Midbrain (tissue), 1 donor: Measurements from ENCODE around the gene TADA1.
"Not testable (repeated sequence)": the region's sequence is repeated elsewhere in the genome, so short reads cannot be mapped to it uniquely, and the experiment has no call there.

Source experiments
- DNase-seq: peaks from one replicate; lab custom pipeline; 2025; lab: John Stamatoyannopoulos, UW

TADA1 gene

DNA sequence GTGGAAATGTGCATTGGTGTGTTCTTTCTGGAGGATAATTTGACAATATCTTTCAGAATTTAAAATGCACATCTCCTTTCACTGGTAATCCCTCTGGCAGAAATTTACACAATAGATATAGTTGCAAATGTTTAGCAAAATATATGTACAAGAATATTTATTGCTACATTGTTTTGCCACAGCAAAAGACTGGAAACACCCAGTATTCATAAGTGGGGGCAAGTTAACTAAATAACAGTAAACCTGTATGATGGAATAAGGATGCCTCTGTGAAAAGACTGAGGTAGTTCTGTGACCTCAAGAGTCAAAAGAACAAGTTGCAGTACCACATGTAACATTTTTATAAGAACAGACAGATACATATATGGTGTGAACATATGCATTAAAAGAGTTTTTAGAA is 13.7 kb upstream of the TADA1 start:
- DNase-seq, result no peak

DNA sequence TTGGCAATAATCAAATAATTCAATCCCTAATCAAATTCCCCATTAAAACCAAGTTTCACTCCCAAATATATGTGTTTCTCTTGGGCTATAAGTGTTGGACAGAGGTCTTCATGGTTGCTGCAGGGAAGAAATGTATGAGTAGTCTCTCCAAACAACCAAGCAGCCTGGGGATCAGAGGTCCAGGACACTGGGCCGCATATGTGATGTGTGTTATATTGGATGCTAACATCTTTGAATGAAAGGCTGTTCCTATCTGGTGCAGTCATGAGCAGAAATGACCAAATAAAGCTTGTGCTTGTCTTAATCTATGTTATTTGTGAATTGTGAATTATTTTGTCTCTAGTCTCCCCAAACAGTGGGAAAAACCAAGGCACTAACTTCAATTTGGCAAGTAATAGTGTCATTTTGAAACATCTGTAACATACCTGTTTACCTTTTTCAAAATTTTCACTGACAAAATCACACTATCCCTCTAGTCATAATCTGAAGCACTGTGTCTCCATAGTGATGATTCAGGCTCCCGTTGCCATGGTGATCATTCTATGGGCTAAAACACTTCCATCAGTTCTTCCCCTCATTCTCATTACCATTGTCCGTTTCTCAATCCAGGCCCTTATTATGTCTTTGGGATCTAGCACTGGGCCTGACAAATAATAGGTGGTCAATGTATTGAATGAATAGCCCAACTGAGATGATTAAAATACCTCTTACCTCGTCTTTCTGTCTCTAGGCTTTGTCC is 12.5 kb upstream of the TADA1 start:
- DNase-seq, result no peak

DNA sequence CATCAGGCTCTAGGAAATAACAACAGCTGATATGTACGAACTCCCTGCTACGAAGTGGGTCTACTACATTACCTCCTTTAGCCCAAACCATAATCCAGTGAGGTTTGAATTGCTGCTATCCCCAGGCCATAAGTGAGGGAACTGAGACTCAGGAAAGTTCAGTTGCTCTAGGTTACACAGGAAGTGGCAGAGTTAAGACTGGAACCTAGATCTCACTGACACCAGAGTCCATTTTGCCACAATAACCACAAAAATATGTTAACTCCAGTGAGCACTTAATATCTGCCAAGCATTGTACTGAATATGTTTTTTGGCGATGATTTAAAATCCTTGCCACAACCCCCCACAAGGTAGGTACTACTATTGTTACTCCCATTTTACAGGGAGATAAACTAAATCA is 8.9 kb upstream of the TADA1 start:
- no peak for DNase-seq

DNA sequence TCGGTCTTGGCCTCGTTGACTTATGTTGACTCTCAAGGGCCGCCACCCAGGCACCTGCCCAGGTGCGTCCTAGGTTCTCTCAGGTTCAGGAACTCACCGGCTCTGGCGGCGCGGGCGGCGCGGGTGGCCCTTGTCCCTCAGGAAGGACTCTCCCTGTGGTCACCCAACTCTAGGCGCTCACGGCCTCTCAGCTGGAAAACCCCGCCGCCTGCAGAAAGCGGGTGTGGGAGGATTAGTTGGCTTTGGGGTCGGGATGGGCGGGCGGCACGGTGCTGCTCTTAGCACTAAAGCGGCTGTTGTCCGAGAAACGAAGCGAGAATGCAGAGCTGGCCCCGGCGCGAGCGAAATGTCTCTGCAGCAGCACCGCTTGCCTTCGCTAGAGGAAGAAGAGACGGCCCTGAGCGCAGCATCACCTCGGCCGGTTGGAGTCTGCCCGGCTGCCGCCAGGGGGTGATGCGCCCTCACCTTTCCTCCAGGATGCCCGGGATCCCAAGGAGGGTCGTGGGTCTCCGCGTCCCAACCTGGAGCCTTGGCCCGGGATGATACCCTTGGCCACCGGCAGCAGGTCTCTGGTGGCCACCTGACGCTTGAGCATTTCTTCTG is 8.1 kb upstream of the TADA1 start:
- peak; percentile 47 for DNase-seq

DNA sequence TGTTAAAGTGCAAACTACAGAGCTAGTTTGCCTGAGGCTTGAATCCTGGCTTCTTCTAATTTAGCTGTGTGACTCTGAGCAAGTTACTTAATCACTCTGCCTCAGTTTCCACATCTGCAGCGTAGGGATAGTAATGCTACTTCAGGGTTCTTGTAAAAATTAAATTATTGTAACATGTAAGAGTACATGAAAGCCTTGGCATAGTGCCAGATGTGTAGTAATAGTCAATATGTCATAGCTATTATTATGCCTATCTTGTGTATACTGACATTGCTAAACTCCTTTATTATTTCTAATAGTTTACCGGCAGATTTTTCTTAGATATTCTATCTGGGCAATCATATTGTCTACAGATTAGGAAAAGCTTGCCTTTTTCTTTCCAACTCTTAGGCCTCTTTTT is 6.8 kb upstream of the TADA1 start:
- no peak for DNase-seq

DNA sequence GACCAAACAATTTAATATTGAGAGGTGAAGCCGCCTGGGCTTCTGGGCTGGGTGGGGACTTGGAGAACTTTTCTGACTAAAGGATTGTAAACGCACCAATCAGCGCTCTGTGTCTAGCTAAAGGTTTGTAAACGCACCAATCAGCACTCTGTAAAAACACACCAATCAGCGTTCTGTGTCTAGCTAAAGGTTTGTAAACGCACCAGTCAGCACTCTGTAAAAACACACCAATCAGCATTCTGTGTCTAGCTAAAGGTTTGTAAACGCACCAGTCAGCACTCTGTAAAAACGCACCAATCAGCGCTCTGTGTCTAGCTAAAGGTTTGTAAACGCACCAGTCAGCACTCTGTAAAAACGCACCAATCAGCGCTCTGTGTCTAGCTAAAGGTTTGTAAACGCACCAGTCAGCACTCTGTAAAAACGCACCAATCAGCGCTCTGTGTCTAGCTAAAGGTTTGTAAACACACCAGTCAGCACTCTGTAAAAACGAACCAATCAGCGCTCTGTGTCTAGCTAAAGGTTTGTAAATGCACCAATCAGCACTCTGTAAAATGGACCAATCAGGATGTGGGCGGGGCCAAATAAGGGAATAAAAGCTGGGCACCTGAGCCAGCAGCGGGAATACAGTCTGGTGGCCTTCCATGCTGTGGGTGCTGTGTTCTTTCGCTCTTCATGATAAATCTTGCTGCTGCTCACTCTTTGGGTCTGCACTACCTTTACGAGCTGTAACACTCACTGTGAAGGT is 2.3 kb upstream of the TADA1 start:
- not testable (repeated sequence) for DNase-seq

DNA sequence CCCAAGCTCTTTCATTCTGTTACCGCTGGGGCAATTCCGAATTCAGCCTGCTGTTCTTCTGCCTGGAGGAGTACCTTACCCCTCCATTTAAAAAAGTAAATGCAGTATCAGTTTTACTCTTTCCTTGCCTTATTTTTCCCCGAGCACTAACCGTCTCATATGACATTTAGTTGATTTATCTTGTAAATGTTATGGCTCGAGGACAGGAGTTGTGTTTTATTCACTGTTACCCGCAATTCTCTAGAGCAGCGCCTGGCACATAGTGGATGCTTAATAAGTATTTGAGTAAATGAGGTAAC is 425 bp upstream of the TADA1 start:
- no peak for DNase-seq

DNA sequence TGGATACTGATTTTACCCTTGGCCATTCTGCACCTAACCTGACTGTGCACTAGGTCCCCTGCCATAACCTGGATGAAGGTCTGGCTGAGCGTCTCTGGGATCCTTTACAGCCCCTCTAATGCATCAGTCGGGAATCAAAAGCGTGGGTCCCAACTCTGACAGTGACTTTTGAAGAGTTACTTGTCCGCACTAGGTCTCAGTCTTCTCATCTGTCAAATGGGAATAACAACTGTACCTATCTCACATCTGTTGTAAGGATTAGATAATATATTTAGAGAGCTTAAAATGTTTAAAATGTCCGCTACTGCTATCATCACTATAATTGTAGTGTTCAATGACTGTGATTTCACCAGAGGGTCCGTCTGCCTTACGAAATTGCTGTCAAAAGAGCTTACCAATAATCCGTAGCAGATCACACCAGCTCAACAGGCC is 746 bp downstream of the TADA1 start:
- no peak for DNase-seq

DNA sequence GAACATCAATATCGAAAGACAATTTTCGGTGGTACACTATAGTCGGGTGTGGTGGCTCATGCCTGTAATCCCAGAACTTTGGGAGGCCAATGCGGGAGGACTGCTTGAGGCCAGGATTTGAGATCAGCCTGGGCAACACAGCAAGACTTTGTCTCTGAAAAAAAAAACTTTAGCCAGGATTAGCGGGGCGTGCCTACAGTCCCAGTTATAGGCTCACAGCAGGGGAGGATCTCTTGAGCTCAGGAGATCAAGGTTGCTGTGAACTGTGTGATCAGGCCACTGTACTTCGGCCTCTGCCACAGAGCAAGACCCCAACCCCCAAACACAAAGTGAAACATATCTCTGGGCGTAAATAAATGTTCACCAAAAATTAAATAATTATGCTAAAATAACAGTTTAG is 1.6 kb downstream of the TADA1 start:
- DNase-seq, result no peak

DNA sequence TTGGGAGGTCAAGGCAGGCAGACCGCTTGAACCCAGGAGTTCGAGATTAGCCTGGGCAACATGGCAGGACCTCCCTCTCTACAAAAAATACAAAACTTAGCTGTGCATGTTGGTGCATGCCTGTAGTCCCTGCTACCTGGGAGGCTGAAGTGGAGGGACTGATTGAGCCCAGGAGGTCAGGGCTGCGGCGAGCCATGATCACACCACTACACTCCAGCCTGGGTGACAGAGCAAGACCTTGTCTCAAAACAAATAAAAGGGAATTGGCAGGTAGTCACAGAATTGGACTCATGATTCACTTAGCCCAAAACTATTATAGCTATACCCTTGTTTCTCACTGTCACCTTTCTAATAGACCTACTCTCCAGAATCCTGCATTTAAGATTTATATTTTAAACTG is 5.5 kb downstream of the TADA1 start:
- DNase-seq, result no peak

DNA sequence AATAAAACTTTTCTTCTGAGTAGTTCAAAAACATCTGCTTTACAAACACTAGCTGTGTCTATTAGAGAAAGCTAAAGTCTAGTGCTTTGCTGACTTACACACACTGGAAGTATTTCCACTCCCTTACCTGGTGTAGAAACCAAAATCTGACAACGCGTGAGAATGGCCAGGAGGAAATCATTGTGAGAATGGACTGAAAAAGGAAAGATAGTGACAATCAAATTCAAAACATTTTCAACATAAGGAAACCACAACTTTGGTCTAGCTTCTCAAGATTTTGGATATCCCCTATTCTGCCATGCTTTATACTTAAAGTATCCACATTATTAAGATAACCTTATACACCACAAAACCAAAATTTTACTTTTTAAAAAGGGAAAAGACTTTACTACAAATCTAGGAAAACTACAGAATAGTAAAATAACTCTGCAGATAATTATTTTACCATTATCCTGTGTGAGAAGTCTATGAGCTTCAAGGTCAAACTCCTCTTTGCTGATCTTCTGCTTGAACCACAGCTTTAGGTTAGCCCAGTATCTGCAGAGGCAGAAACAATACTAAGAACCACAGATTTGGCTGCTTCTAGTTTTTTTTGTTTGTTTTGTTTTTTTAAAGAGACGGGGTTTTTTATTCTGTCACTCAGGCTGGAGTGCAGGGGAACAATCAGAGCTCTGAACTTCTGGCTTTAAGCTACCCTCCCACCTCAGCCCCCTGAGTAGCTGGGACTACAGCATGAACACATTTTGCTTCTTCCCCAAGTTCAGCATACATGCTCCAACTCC is 6.6 kb downstream of the TADA1 start:
- no peak for DNase-seq

DNA sequence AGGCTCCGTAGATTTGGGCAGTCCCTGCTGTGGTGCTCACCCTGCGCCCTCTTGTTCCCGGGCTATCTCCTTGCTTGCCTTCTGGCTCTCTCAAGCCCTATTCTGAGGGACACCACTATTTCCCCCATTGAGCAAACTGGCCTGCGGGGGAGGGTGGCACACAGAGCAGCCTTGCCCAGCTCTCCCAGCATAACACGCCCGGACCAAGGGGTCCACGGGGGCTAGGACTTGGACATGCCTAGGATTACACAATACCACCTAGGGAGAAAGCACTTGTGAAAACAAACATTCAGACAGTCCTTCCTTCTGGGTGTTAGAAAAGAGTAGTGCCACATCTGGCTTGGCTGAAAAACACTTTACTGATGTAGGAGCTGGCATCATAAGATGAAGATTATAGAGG is 7.4 kb downstream of the TADA1 start:
- DNase-seq, result no peak

DNA sequence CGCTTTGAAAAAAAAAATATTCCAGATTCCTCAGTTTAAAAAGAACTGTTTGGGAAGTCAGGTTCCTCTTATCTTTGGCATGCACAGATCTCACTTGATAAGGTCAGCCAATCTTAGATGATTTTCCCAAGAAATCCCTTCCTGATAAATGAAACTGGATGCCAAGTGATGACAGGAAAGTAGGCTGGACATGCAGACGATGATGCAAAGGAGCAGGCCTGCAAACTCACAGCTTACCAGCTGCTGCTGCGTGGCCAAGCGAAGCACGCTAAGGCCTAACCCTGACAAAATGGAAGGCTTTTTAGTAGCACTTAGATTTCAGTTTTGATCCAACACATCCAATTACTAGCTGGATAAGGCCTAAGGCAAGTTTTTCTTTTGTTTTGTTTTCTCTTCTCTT is 10.1 kb downstream of the TADA1 start:
- DNase-seq, result no peak

DNA sequence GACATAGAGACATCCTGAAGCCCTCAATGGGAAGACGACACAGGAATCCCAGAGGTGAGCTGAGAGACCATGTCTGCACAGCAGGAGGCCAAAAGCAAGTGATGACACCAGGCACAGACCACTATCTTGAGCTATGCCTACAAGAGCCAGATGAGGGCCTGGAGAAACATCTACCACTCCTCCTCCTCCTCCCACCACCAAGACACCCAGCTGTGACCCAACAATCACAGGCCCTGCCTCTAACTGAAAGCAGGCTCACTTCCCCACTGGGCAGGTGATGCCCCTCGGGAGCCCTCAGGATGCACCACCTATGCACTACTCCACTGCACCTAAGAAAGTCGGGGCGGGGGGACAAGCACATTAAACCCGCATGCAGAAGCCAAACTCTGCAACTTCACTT is 16.5 kb downstream of the TADA1 start:
- no peak for DNase-seq

DNA sequence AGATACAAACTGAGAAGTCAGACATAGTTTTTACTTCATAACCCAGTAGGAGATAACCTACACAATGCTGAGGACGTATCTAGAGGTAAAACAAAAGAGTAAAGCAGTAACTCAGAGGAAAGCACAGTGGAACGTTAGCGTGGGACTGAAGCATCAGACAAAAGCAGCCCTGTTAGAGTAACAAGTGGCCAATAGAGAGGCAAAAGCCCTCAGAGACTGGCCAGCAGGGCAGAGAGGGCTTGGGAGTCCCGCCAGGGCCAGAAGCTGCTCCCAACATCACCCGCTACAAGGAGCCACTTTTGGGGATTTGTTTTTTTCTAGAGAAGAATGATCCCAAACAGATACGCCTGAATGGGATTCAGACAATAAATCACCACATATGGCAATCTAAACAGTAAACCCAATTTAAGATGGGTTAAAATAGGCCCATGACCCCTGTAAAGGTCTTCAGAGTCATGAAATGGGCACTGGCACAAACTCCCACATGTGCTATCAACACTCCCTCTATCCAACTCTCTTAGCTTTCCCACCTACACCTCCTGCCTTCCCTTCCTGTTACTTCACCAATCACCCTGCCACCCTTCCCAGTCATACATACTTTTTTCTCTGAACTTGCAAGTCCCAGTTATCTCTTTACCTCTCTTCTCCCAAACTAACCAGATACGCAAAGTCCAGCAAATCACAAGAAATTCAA is 17.2 kb downstream of the TADA1 start:
- DNase-seq, result peak; percentile 77

DNA sequence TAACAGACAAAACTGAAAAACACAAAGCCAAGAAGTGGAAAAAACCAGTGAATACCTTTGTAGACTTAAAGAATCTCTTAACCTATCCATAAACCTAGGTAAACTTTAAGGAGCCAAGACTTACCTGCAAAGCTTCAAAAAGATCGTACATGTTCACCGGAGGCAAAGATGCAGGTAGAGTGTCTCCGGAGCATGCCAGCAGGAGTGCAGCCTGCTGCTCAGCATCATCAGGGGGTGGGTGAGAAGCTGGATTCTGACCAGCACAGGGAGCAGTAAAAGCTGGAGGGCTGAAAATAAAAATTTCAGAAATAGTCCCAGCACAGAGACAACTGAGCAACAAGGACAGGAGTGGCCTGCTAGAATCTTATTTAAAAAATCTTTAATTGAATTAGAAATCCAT is 18.1 kb downstream of the TADA1 start:
- no peak for DNase-seq

DNA sequence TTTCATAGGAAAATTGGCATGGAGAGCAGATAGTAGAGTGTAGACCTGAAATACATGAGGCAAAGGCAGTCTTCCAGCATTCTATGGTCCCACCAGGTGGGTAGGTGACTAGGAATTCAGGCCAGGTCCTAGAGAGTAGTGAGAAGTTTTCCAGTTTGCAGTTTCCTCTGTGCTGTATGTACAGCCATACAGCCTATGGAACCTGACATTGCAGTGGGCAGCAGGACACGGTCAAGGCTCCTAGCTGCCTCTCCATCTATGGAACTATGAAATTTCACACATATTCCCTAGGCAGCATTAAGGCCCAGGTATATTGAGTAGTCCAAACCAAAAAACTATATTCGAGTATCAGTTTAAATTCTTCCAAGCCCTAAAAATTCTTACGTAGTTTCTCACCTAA is 20.5 kb downstream of the TADA1 start:
- no peak for DNase-seq

DNA sequence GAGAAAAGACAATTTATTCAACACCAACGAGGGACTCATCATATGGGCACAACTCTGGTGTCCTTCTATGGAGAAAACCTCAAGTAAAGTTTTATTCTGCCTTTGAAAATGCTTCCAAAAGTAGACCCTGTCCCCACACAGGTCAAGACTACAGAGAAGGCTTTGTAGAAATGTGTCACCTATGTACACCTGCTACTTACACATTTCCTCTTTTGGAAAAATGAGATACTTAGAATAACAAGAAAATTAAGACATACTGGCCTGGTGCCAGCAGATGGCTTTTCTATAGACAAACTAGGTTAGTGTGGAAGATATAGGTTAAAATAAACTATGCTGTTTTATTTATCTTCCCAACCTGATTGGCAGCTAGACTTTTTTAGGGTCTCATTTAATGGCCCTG is 23.1 kb downstream of the TADA1 start:
- DNase-seq, result no peak

DNA sequence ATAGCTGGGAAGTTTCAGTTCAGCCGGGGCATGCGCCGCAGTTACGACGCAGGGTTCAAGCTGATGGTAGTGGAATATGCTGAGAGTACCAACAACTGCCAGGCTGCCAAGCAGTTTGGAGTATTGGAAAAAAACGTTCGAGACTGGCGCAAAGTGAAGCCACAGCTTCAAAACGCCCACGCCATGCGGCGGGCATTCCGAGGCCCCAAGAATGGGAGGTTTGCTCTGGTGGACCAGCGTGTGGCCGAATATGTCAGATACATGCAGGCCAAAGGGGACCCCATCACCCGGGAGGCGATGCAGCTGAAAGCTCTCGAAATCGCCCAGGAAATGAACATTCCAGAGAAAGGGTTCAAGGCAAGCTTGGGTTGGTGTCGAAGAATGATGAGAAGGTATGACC is 26.9 kb downstream of the TADA1 start:
- no peak for DNase-seq

DNA sequence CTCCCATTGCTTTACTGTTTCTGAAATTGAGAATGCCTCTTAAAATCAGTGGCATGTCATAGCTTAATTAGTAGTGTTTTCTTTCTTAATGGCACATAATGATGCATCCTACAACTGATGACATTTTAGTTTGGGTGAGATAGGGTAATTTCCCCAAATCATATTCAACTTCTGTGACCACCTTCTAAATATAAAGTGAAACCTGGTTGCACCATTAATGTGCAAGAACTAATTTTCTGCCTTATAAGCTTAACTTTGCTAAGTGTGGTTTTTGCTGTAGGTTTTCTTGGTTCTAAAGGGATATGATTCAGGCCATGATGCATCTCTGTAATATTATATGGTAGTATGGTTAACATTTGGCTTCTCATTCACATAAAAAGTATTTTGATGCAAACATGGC is 27.9 kb downstream of the TADA1 start:
- DNase-seq, result no peak

DNA sequence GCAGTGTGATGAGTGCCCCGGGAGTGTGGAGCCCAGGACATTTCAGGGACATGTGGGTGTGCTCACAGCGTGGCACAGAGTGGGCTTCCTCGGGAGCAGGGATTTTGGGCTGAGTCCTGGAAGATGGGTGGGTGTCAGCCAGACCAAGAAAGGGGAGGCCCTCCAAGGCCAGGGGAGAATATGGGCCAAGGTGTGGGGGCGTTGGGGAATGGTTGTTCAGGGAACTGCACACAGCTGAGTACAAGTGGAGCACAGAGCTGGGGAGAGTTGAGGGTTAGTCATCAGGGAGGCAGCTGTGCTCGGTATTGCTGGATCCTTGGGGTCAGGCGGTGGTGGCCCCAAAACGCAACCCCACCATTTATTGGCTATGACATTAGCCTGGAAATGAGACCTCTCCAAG is 31.3 kb downstream of the TADA1 start:
- DNase-seq, result no peak
